HG03342 (cell line): ENCODE measurements around the gene RASGRF2.

ENCODE experiments used
- ATAC-seq: cut with Tn5 transposase; IDR thresholded peaks from one replicate; pipeline ENCODE4 v1.9.1; 2021; ENCODE audit warnings: mild to moderate bottlenecking, moderate library complexity; ENCODE audit not compliant: unreplicated experiment

Gene RASGRF2

DNA sequence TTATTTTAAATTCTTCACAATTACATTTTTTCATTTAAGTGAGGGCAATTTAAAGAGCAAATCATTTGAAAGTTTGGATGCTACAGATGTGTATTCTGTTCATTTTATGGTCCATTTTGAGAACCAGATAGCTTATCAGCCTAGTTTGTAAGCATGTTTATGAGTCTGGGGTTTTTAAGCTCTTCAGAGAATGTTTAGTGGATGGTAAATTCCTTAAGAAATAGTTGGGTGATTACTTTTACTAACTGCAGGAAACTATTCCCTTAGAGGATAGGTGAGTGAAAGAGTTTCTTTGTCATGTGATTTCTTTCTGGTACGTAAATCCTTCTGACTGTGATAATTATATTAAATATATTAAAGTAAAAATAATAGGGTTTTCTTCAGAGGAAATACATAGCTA lies 17.6 kb downstream of the RASGRF2 start:
- no peak for ATAC-seq

GRCh38 chr5:80978772-80979317 lies 18.7 kb downstream of the RASGRF2 start:
- ATAC-seq: no peak

DNA sequence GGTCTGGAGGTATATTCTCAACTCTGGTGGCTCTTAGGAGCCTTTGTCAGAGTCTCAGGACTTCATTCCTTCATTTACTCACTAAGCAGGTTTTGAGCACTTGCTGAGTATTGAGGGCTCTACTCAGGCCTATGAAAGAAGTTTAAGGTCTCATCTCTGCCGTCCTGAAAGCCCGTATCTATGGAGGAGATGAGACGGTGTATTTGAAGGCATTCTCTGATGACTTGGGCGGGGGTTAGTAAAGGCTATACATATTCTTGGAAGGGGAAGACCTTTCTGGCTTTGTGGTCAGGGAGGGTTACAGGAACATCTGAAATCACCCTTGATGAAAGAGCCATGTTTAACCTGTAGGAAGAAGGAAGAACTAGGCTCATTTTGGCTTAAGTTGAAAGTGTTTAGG lies 21.9 kb downstream of the RASGRF2 start:
- ATAC-seq: no peak

- no peak for ATAC-seq
These were observed 25.6 kb downstream of the RASGRF2 start for GRCh38 chr5:80985600-80986228.

GRCh38 chr5:80986382-80986781 lies 26.2 kb downstream of the RASGRF2 start:
- no peak for ATAC-seq

DNA sequence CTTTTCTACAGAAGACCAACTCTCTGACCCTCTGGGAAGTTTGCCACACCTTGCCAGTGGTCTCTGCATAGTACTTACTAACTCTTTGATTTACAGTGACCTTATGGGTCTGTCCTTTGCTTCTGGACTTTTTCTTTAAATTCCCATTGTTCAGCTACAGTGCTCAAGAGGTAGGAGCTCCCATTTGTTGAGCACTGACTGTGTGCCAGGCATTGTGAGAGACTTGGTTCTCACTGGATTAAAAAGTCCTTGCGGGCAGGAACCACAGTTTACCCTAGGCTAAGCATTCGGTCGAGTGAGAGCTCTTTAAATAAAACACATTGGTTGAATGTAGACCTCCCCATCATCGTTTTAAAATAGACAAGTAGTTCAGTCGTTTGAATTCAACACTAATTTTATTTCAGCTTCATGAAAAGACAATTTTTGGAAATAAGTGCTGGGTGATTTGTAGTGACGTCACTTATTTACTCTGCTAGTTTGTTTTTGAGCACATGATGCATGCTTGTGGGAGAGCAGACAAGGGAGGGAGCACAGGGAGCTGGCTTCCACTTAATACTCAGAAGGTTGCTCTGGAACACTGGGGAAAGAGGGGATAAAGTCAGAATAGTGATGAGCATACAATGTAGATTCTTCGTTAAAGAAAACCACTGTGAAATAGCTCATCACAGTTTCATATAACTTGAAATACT lies 27.1 kb downstream of the RASGRF2 start:
- no peak for ATAC-seq

DNA sequence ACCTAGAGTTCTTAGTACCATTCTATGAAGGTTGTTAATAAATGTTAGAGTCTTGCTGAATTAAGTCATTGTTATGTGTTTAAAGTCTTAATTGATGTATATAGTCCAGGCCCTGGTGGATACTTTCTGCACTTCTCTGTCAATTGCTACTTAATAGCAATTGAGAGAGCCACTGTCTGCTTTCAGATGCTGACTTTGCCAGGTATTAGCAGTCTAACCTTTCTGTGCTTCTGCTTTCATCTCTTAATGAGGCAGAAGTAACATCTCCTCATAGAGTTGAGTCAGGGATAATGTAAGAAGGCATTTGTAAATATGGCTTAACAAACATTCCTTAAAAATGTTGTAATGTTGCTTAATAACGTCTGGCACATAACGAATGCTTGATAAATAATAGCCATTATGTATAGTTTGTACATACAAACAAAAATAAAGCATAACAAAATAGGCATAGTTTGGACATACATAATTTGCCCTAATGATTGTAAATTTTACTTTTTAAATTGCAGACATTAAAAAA lies 28.3 kb downstream of the RASGRF2 start:
- ATAC-seq: no peak

DNA sequence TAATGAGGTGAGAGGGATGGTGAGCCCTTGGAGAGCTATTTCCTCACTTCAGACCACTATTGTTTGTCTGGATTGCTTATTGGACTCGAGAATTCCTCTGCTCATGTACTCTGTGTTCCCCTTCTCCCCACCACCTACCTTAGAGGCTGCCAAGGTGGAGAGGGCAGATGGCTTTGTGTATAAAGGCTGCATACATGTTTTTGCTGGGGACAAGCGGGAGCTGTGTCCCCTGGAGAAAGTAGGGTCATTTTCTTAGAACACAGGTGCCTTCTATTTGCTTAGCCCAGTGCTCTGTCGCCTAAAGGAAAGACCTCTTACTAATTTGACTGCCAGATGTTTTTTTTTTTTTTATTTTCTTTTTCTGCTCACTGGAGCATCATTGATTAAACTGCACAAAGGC lies 29.7 kb downstream of the RASGRF2 start:
- ATAC-seq: no peak

DNA sequence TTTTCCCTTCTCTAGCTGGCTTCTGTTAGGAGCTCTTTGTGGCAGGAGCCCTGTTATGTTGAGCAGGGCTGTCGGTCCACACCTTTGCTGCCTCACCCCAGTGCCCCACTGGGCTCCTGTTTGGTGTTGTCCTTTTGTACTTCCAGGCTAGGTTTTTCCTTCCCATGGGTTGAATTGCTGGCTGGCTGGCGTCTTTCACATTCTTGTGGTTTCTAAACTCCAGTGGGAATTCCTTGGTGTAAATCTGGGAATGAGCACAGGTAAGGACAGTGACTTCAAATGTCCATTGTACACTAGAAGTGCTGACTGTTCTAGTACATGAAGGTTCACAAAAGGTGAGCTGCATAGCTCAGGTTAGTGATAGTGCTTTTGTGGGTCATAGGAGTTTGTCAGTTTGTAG lies 30.4 kb downstream of the RASGRF2 start:
- ATAC-seq: no peak

DNA sequence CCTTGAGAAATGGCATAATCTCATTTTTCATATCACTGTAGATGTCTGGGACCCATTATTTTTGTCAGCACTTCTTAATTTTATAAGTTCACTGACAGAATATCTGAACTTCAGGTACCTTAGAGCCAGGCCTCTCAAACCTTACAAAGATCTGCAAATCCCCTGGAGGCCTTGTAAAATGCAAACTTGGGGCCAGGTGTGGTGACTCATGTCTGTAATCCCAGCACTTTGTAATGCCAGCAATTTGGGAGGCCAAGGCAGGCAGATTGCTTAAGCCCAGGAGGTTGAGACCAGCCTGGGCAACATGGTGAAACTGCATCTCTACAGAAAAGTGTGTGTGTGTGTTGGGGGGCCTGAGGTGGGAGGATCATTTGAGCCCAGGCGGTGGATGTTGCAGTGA lies 30.8 kb downstream of the RASGRF2 start:
- no peak for ATAC-seq

DNA sequence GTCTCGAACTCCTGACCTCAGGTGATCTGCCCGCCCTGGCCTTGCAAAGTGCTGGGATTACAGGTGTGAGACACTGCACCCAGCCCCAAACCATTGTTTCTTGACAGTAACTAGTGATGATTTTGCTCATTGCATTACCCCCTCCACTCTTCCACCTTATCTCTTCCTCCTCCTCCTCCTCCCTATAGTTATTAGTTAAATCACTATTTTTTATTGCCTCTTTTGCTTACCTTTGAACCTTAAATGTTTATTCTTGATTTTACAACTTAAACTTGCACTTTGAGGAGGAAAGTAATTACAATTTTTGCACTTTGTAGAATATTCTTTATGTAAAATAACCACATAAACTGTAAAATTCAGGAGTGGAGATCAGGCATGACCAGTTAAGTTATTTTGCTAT lies 35.7 kb downstream of the RASGRF2 start:
- ATAC-seq: no peak

DNA sequence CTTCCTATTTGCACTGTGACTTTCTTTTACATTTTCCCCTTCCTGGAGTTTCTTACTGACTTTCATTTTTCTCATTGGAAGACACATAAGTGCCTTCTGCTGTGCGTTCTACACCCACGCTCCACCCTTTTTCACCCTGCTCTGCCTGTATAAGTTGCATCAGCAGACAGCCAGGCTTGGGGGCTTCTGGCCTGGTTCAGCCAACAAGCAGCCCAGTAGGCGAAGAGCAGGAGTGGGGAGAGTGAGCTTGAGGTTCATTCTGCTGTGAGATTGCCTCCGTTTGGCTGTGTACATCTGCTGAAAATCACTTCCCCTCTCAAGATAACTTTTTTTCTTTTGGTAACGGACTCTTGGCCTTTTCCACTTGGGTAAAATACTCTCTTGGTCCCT lies 38.4 kb downstream of the RASGRF2 start:
- no peak for ATAC-seq

DNA sequence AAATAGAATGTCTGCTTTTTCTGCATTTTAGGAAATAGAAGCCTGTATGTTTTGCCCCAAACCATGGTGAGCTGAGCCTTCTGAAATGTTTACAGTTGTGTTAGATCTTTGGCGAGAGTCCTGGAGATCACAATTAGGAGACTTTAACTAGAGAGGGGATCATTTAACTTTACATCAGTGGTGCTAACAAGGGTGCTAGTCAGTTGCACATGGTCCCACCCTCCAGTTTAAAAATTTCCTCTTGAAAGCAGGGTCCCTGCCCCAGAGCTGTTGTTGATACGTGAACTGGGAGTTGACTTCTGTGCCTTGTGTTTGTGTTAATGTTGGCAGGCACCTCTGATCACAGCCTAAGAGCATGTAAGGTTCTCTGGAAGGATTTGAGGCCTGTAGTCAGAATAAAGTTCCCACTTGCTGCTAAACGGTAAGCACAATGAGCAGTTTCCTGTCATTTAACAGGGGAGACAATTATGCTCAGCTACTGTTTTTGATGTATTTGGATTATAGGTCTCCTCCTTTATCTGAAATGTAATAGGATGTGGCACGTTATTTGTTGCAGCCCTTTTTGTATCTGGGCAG lies 43.7 kb downstream of the RASGRF2 start:
- ATAC-seq: no peak

DNA sequence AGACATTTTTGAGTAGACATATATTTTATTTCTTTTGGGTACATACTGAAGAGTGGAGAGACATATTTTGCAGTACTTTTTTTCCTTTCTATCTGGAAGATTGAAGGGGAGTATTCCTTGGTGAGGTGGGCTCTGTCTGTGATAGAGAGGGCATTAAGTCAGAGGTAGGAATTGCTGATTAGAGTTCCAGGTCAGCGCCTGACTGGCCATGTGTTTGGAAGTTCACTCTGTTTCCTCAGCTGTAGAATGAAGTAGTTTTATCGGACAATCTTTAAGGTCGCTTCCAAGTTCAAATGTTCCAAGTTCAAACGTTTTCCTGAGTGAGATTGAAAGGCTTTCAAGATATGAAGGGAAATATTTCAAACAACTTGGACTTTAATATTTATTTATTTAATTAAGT lies 45.5 kb downstream of the RASGRF2 start:
- ATAC-seq: no peak

- ATAC-seq: no peak
These were observed 46.1 kb downstream of the RASGRF2 start for GRCh38 chr5:81006231-81006630.

- ATAC-seq: no peak
These were observed 46.9 kb downstream of the RASGRF2 start for GRCh38 chr5:81006947-81007636.

DNA sequence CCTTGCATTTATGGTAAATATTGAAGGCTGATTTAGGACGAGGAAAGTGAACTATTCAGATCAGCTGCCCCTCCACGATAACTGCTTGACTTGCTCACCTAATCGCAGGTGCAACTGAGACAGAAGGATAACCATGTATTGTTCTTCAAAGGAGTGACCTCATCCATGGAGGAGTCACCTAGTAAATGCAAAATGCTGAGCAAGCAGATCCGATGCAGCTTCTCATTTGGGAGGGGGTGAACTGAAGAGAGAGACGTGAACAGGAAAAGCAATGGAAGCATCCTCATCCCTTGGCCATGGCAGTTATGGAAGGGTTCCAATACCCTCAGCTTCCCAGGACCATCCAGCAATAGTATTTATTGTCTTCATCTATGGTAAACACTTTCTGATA lies 47.5 kb downstream of the RASGRF2 start:
- no peak for ATAC-seq

GRCh38 chr5:81010336-81011169 lies 50.4 kb downstream of the RASGRF2 start:
- no peak for ATAC-seq

GRCh38 chr5:81014348-81014747 lies 54.2 kb downstream of the RASGRF2 start:
- no peak for ATAC-seq

GRCh38 chr5:81016116-81016515 lies 56.0 kb downstream of the RASGRF2 start:
- ATAC-seq: no peak

- no peak for ATAC-seq
These were observed 57.2 kb downstream of the RASGRF2 start for GRCh38 chr5:81017320-81017719.
